WERI-Rb-1 (cell line): ENCODE data around the gene FBXW11.
"Not testable (repeated sequence)": the region's sequence is repeated elsewhere in the genome, so short reads cannot be mapped to it uniquely, and the experiment has no call there.

Experiments
- DNase-seq: peaks from one replicate; pipeline ENCODE4 v3.0.0-alpha.2; 2020
- H3K27ac ChIP-seq: fragments of 250-450 bp; sonication (Bioruptor Pico); 2 replicates; pipeline ENCODE4 v1.5.1; 2020; ENCODE audit warnings: mild to moderate bottlenecking, moderate library complexity
- H3K27me3 ChIP-seq: fragments of 250-450 bp; sonication (Bioruptor Pico); 2 replicates; pipeline ENCODE4 v1.5.1; 2021; ENCODE audit warnings: mild to moderate bottlenecking, low read depth, moderate library complexity; ENCODE audit not compliant: insufficient read depth, severe bottlenecking
- H3K36me3 ChIP-seq: fragments of 250-450 bp; sonication (Bioruptor Pico); 2 replicates; pipeline ENCODE4 v1.5.1; 2020; ENCODE audit warnings: mild to moderate bottlenecking, moderate library complexity
- H3K4me3 ChIP-seq: 2 replicates; pipeline ENCODE4 v1.5.1; 2011; ENCODE audit warnings: low read depth, mild to moderate bottlenecking, control low read depth, low read length
- H3K9me3 ChIP-seq: fragments of 250-450 bp; sonication (Bioruptor Pico); 2 replicates; pipeline ENCODE4 v1.5.1; 2021; ENCODE audit warnings: mild to moderate bottlenecking, moderate library complexity; ENCODE audit not compliant: severe bottlenecking
- CTCF ChIP-seq: IDR thresholded peaks from 2 replicates; pipeline ENCODE4 v1.5.1; 2011; ENCODE audit warnings: low read depth, mild to moderate bottlenecking, control low read depth, inconsistent platforms, low read length

The FBXW11 gene

GRCh38 chr5:171980792-171981191 is 25.6 kb downstream of the FBXW11 start:
- DNase-seq = no peak
- no peak for TF ChIP-seq CTCF
- Histone ChIP-seq H3K27me3 (no peaks in the 10 kb centered on the region), H3K4me3 (no peak overlapping the region), H3K36me3 (no peaks in the 10 kb centered on the region), H3K9me3 (peaks cover 2% of the 10 kb centered on the region), H3K27ac (no peak overlapping the region)

GRCh38 chr5:171979606-171980005 is 26.8 kb downstream of the FBXW11 start:
- no peaks in the 10 kb centered on the region for H3K36me3 ChIP-seq
- H3K27me3 ChIP-seq = no peaks in the 10 kb centered on the region
- no peak for TF ChIP-seq CTCF
- DNase-seq = no peak
- H3K9me3 ChIP-seq = peaks cover 2% of the 10 kb centered on the region
- H3K27ac ChIP-seq = no peak overlapping the region
- no peak overlapping the region for H3K4me3 ChIP-seq

- no peak overlapping the region for H3K27ac ChIP-seq
- DNase-seq = no peak
- H3K27me3 ChIP-seq = no peaks in the 10 kb centered on the region
- H3K36me3 ChIP-seq = no peaks in the 10 kb centered on the region
- H3K4me3 ChIP-seq = no peak overlapping the region
- H3K9me3 ChIP-seq = peaks cover 2% of the 10 kb centered on the region
- no peak for TF ChIP-seq CTCF
Measured at GRCh38 chr5:171978519-171978918, 27.9 kb downstream of the FBXW11 start.

- TF ChIP-seq CTCF = no peak
- H3K27me3 ChIP-seq = no peaks in the 10 kb centered on the region
- H3K27ac ChIP-seq = no peak overlapping the region
- H3K9me3 ChIP-seq = peaks cover 2% of the 10 kb centered on the region
- H3K36me3 ChIP-seq = no peaks in the 10 kb centered on the region
- H3K4me3 ChIP-seq = no peak overlapping the region
- DNase-seq = no peak
Measured at GRCh38 chr5:171978016-171978415, 28.4 kb downstream of the FBXW11 start.

- H3K27me3 ChIP-seq, H3K36me3 ChIP-seq, H3K9me3 ChIP-seq, H3K4me3 ChIP-seq, DNase-seq, H3K27ac ChIP-seq: not testable (repeated sequence)
Measured at GRCh38 chr5:171977244-171977950, 29.0 kb downstream of the FBXW11 start.

GRCh38 chr5:171975877-171976667 is 30.4 kb downstream of the FBXW11 start:
- peaks cover 2% of the 10 kb centered on the region for H3K9me3 ChIP-seq
- H3K36me3 ChIP-seq = no peaks in the 10 kb centered on the region
- H3K4me3 ChIP-seq = no peak overlapping the region
- no peaks in the 10 kb centered on the region for H3K27me3 ChIP-seq
- TF ChIP-seq CTCF = no peak
- no peak overlapping the region for H3K27ac ChIP-seq
- DNase-seq = no peak
